GM12892 (cell line): ENCODE results near the gene TBC1D22A.
"Not testable (repeated sequence)": the region's sequence is repeated elsewhere in the genome, so short reads cannot be mapped to it uniquely, and the experiment has no call there.

Experiments
- POLR2A ChIP-seq: IDR thresholded peaks from 2 replicates; pipeline ENCODE4 v1.6.1; 2011; ENCODE audit warnings: low read depth, low read length, control low read depth
- TAF1 ChIP-seq: IDR thresholded peaks from 2 replicates; pipeline ENCODE4 v1.6.1; 2011; ENCODE audit warnings: low read depth, mild to moderate bottlenecking, control low read depth, low read length, borderline replicate concordance

DNA sequence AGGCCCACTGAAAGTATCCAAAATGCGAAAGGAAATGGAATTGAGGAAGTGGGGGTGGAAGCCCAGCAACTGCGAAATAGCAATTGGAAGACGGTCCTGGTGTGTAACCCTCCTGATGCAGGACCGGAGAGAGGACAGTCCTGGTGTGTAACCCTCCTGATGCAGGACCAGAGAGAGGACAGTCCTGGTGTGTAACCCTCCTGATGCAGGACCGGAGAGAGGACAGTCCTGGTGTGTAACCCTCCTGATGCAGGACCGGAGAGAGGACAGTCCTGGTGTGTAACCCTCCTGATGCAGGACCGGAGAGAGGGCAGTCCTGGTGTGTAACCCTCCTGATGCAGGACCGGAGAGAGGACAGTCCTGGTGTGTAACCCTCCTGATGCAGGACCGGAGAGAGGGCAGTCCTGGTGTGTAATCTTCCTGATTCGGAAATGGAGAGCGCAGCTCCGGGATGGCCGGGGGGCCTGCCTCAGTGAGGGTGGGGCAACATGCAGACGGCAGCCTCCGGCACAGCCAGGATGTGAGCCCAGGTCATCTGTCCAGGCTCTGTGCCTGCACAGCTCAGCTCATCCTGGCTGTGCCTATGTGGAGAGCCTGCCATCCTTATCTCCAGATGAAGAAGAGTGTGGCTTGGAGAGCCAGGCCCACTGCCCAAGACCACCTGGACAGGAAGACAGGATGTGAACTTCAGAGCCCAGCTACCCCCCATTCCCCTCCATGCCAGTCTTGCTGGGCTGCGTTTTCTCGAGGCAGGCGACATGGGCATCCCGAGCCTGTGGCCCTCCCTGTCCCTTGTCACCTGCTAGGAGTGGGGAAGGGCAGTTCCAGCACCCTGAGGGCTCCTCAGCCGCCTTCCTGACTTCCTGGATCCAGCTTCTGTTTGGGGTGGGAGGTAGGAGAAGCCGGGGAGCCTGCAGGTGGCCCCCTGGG lies 408.3 kb downstream of the TBC1D22A start:
- TF ChIP-seq POLR2A, TAF1: not testable (repeated sequence)
